ENCODE measurements around the gene TPRN. TPM values are rescaled to one million over a fixed set of nuclear protein-coding genes. Genes with fewer than 3 reads are reported as not detected.

Gene TPRN
- total and polyA plus RNA-seq, 7 donors, result 3.0 to 80.5 (median 4.6) TPM

DNA sequence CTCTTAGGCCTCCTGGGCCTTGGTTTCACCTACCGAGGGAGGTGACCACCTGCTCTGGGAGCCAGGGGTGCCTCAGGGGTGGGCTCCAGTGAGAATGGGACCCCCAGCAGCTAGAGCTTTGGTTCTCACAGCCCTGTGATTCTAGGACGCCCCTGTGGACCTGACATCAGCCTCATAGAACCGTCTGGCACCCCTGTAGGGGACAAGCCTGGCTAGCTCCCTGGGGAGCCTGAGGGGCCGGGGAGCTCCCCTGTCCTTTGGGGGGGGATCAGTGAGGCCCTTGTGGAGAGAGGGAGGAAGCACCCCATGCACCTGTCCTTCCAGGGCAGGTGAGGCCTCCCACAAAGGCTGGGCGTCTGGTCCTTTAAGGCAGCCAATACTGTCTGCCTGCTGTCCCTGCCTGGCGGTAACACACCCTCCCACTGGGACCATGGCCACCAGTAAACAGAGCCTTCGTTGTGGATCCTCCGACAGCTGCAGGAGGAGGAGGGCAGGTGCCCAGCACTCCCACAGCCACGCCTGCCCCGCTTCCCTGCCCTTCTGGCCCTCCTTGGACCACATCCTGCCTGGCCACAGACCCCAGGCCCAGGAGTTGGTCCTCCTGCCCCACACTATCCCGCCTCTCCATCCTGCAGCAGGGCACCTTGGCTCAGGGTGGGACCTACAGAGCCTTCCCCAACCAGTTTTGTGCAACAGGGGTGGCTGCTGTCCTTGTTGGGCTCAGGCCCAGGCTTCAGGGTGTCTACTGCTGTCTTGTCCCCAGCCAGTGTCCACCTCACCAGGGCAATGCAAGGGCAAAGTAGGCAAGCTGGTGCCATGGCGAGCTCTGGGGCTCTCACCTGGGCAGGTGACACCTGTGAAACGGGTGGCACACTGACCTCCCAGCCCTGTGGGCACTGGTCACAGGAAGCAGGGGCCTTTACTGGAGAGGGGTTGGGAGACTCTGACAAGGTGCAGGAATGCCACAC lies 37.5 kb upstream of the TPRN start:
- 20 to 60% methylated on average over 13 of the region's 13 CpGs for WGBS, 2 donors
- Histone ChIP-seq H3K36me3 (peaks cover 0 to 10% (median 8%) of the 10 kb centered on the region in 4 donors), H3K4me3 (no peak overlapping the region), H3K27me3 (peaks cover 3 to 20% (median 19%) of the 10 kb centered on the region in 3 donors), H3K9me3 (no peaks in the 10 kb centered on the region), H3K4me1 (peaks cover 2 to 60% (median 52%) of the 10 kb centered on the region in 4 donors), H3K27ac (no peak overlapping the region)
- intact Hi-C loops (cut with DNase I), result loop anchor here (5.0 kb wide), 1 partner anchor 51 kb away; the partner anchor contains the start of genes ANAPC2 and SSNA1
- DNase-seq, result no peak
- no peak for TF ChIP-seq POLR2AphosphoS5 (IDR thresholded peaks at IDR 0.05)
- no peak for TF ChIP-seq EP300 (IDR thresholded peaks at IDR 0.05)
- no peak for TF ChIP-seq POLR2A (IDR thresholded peaks at IDR 0.05)
- TF ChIP-seq, protein P1, sequence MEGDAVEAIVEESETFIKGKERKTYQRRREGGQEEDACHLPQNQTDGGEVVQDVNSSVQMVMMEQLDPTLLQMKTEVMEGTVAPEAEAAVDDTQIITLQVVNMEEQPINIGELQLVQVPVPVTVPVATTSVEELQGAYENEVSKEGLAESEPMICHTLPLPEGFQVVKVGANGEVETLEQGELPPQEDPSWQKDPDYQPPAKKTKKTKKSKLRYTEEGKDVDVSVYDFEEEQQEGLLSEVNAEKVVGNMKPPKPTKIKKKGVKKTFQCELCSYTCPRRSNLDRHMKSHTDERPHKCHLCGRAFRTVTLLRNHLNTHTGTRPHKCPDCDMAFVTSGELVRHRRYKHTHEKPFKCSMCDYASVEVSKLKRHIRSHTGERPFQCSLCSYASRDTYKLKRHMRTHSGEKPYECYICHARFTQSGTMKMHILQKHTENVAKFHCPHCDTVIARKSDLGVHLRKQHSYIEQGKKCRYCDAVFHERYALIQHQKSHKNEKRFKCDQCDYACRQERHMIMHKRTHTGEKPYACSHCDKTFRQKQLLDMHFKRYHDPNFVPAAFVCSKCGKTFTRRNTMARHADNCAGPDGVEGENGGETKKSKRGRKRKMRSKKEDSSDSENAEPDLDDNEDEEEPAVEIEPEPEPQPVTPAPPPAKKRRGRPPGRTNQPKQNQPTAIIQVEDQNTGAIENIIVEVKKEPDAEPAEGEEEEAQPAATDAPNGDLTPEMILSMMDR (IDR thresholded peaks at IDR 0.05), result no peak

GRCh38 chr9:137236936-137237421 lies 36.4 kb upstream of the TPRN start:
- WGBS, 2 donors, result 23 to 35% methylated on average over 11 of the region's 11 CpGs
- peaks cover 2 to 49% (median 41%) of the 10 kb centered on the region in 4 donors for H3K4me1 ChIP-seq
- H3K36me3 ChIP-seq, result no peaks in the 10 kb centered on the region
- no peak overlapping the region for H3K27ac ChIP-seq
- intact Hi-C loops (cut with DNase I), result loop anchor here (5.0 kb wide), 1 partner anchor 50 kb away; the partner anchor contains the start of genes ANAPC2 and SSNA1
- H3K4me3 ChIP-seq, result peak overlapping the region in 2 of 4 donors; percentile 23 to 34
- TF ChIP-seq POLR2AphosphoS5 (IDR thresholded peaks at IDR 0.05) (no peak), EP300 (IDR thresholded peaks at IDR 0.05) (no peak), POLR2A (IDR thresholded peaks at IDR 0.05) (no peak)
- TF ChIP-seq, protein P1 (IDR thresholded peaks at IDR 0.05), result no peak
- DNase-seq, result no peak
- H3K27me3 ChIP-seq, result peaks cover 12 to 31% (median 30%) of the 10 kb centered on the region in 3 donors
- no peaks in the 10 kb centered on the region for H3K9me3 ChIP-seq

DNA sequence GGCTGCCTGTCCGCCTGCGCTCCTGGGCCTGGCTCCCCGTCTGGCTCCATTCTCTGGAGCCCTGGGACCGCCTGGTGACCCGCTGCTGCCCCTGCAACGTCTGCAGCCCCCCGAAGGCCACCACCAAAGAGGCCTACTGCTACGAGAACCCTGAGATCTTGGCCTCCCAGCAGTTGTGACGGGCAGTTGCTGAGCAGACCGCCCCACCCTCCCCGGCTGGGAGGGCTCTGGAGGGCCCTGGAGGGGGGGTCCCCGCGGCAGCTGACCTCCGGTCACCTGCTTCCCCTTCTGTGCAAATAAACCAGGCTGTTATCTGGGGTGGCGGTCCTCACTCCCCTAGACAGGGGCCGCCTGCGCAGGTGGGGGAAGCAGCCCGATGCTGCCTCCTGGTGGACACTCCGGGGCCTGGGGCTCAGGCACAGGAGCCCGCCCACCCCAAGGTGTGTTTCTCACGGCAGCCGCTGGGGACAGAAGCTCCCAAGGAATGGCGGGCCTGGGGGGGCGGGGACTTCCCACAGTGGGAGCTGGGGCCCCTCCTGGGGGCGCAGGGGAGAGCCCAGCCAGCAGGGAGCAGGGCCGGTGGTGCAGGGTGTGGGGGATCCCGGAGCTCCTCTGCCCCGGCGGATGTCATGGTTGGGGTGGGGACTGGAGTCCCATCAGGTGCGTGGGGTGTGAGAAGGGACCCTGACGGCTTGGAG lies 35.8 kb upstream of the TPRN start:
- no peaks in the 10 kb centered on the region for H3K36me3 ChIP-seq
- peak; percentile 93 for DNase-seq
- WGBS, 2 donors, result 10 to 13% methylated on average over 31 of the region's 31 CpGs
- intact Hi-C loops (cut with DNase I), result loop anchor here (5.0 kb wide), 1 partner anchor 49 kb away; the partner anchor contains the start of genes ANAPC2 and SSNA1
- H3K9me3 ChIP-seq, result no peaks in the 10 kb centered on the region
- no peak for TF ChIP-seq POLR2AphosphoS5 (IDR thresholded peaks at IDR 0.05)
- TF ChIP-seq, protein P1 (IDR thresholded peaks at IDR 0.05), result peak; percentile 98 to 100 (median 98)
- peak overlapping the region; percentile 18 to 34 (median 25) for H3K4me3 ChIP-seq
- no peak overlapping the region for H3K27ac ChIP-seq
- peaks cover 2 to 45% (median 39%) of the 10 kb centered on the region in 4 donors for H3K4me1 ChIP-seq
- peaks cover 12 to 37% (median 36%) of the 10 kb centered on the region in 3 donors for H3K27me3 ChIP-seq

- no peak for DNase-seq
- intact Hi-C loops (cut with DNase I), result loop anchor here (5.0 kb wide), 1 partner anchor 48 kb away; the partner anchor contains the start of genes ANAPC2 and SSNA1
- Histone ChIP-seq H3K36me3 (no peaks in the 10 kb centered on the region), H3K4me1 (peaks cover 0 to 45% (median 39%) of the 10 kb centered on the region in 4 donors), H3K27ac (no peak overlapping the region), H3K4me3 (peak overlapping the region; percentile 18 to 34 (median 25)), H3K27me3 (peaks cover 16 to 44% (median 43%) of the 10 kb centered on the region in 3 donors), H3K9me3 (no peaks in the 10 kb centered on the region)
- no peak for TF ChIP-seq POLR2AphosphoS5 (IDR thresholded peaks at IDR 0.05)
- TF ChIP-seq EP300 (IDR thresholded peaks at IDR 0.05), result no peak
- TF ChIP-seq POLR2A (IDR thresholded peaks at IDR 0.05), result no peak
- TF ChIP-seq, protein P1 (IDR thresholded peaks at IDR 0.05), result no peak
- 74 to 75% methylated on average over 35 of the region's 35 CpGs for WGBS, 2 donors
These were observed 35.1 kb upstream of the TPRN start for GRCh38 chr9:137235424-137236237.

Measured in sigmoid colon (tissue), 7 donors.